ENCODE results near the gene KCNK4.

GRCh38 chr11:64313491-64314145 lies 22.5 kb downstream of the KCNK4 start:
- TF ChIP-seq CTCF (IDR thresholded peaks at IDR 0.05; ENCODE audit: poor library complexity, severe bottlenecking) (no peak), MXI1 (conservative IDR thresholded peaks at IDR 0.05; ENCODE audit: poor library complexity, severe bottlenecking) (no peak)

All from neural cell (in vitro differentiated cells).